Neural cell (in vitro differentiated cells): ENCODE measurements around the gene HLF. TPM values are rescaled to one million over a fixed set of nuclear protein-coding genes. Genes with fewer than 3 reads are reported as not detected.

ENCODE experiments used
- H2AFZ ChIP-seq: fragments of 200-600, 300-800 bp; sonication (generic), shearing (Covaris generic); 2 replicates; pipeline ENCODE4 v1.6.0; 2014; ENCODE audit warnings: low read depth, mild to moderate bottlenecking, antibody characterized with exemption, low read length, moderate library complexity
- H3F3A ChIP-seq: fragments of 200-600 bp; shearing (Covaris generic); 2 replicates; pipeline ENCODE4 v1.6.1; 2016; ENCODE audit warnings: mild to moderate bottlenecking, moderate library complexity, mixed read lengths, antibody characterized with exemption, low read length; ENCODE audit not compliant: insufficient read depth, poor library complexity, severe bottlenecking
- H3K27ac ChIP-seq: fragments of 200-600, 300-800 bp; sonication (generic), shearing (Covaris generic); 2 replicates; pipeline ENCODE4 v1.5.1; 2014; ENCODE audit warnings: mild to moderate bottlenecking, low read length, moderate library complexity
- H3K27me3 ChIP-seq: fragments of 300-800, 200-600 bp; sonication (generic), shearing (Covaris generic); 2 replicates; pipeline ENCODE4 v1.6.0; 2014; ENCODE audit warnings: mild to moderate bottlenecking, low read depth, low read length, moderate library complexity; ENCODE audit not compliant: insufficient read depth
- H3K36me3 ChIP-seq: fragments of 300-800, 200-600 bp; sonication (generic), shearing (Covaris generic); 2 replicates; pipeline ENCODE4 v1.5.1; 2014; ENCODE audit warnings: mild to moderate bottlenecking, antibody characterized with exemption, low read length, moderate library complexity; ENCODE audit not compliant: insufficient read depth
- H3K4me2 ChIP-seq: fragments of 300-800, 200-600 bp; sonication (generic), shearing (Covaris generic); 2 replicates; pipeline ENCODE4 v1.6.0; 2014; ENCODE audit warnings: mild to moderate bottlenecking, low read length
- H3K4me3 ChIP-seq: fragments of 300-800, 200-600 bp; sonication (generic), shearing (Covaris generic); 2 replicates; pipeline ENCODE4 v1.5.1; 2014; ENCODE audit warnings: mild to moderate bottlenecking, low read length, moderate library complexity
- H3K79me2 ChIP-seq: fragments of 200-600 bp; shearing (Covaris generic); replicated peaks from 2 replicates; pipeline ENCODE4 v1.6.0; 2014; ENCODE audit warnings: mild to moderate bottlenecking, low read length, moderate library complexity; ENCODE audit not compliant: insufficient read depth
- H3K9ac ChIP-seq: fragments of 300-800, 200-600 bp; sonication (generic), shearing (Covaris generic); 2 replicates; pipeline ENCODE4 v1.6.1; 2016; ENCODE audit warnings: mild to moderate bottlenecking, low read length, mixed read lengths
- H3K9me2 ChIP-seq: fragments of 200-600 bp; shearing (Covaris generic); 2 replicates; pipeline ENCODE4 v1.6.1; 2016; ENCODE audit warnings: mild to moderate bottlenecking, low read length, mixed read lengths; ENCODE audit not compliant: insufficient read depth
- H3K9me3 ChIP-seq: fragments of 200-600, 300-800 bp; sonication (generic), shearing (Covaris generic); 2 replicates; pipeline ENCODE4 v1.6.1; 2016; ENCODE audit warnings: mild to moderate bottlenecking, mixed run types, low read length, moderate library complexity, mixed read lengths
- H4K20me1 ChIP-seq: fragments of 200-600 bp; shearing (Covaris generic); 2 replicates; pipeline ENCODE4 v1.6.1; 2016; ENCODE audit warnings: mild to moderate bottlenecking, mixed run types; ENCODE audit not compliant: insufficient read depth
- CTCF ChIP-seq: fragments of 450-650 bp; IDR thresholded peaks from 2 replicates; pipeline ENCODE4 v1.5.1; 2014; ENCODE audit warnings: antibody characterized with exemption, mild to moderate bottlenecking, moderate library complexity; ENCODE audit not compliant: poor library complexity, severe bottlenecking
- EP300 ChIP-seq: fragments of 450-650 bp; conservative IDR thresholded peaks from 2 replicates; pipeline ENCODE4 v1.6.1; 2014; ENCODE audit warnings: antibody characterized with exemption, mild to moderate bottlenecking, moderate library complexity; ENCODE audit not compliant: poor library complexity, severe bottlenecking
- EZH2 ChIP-seq: fragments of 200-600, 300-800 bp; shearing (Covaris generic), sonication (generic); IDR thresholded peaks from 2 replicates; pipeline ENCODE4 v1.6.1; 2014; ENCODE audit warnings: antibody characterized with exemption, low read length, borderline replicate concordance, mild to moderate bottlenecking; ENCODE audit not compliant: insufficient read depth, poor library complexity, severe bottlenecking
- MXI1 ChIP-seq: fragments of 450-650 bp; conservative IDR thresholded peaks from 2 replicates; pipeline ENCODE4 v1.6.1; 2014; ENCODE audit warnings: antibody characterized with exemption, mild to moderate bottlenecking; ENCODE audit not compliant: poor library complexity, severe bottlenecking
- POLR2AphosphoS5 ChIP-seq: IDR thresholded peaks from 2 replicates; pipeline ENCODE4 v1.6.1; 2012
- RAD21 ChIP-seq: fragments of 450-650 bp; conservative IDR thresholded peaks from 2 replicates; pipeline ENCODE4 v1.6.1; 2014; ENCODE audit warnings: antibody characterized with exemption, mild to moderate bottlenecking, moderate library complexity
- REST ChIP-seq: IDR thresholded peaks from 2 replicates; pipeline ENCODE4 v1.6.1; 2012; ENCODE audit warnings: borderline replicate concordance
- SMC3 ChIP-seq: fragments of 450-650 bp; conservative IDR thresholded peaks from 2 replicates; pipeline ENCODE4 v1.6.1; 2014; ENCODE audit warnings: antibody characterized with exemption, mild to moderate bottlenecking, moderate library complexity; ENCODE audit not compliant: poor library complexity
- TAF1 ChIP-seq: IDR thresholded peaks from 2 replicates; pipeline ENCODE4 v1.6.1; 2012; ENCODE audit warnings: low read depth
- polyA plus RNA-seq: library from polyadenylated mRNA; depleted of rRNA; stranded (reverse); fragments of >200 nt; gene quantifications from 2 replicates; pipeline ENCODE4 v1.2.3, GENCODE V29; 2014

HLF gene
- polyA plus RNA-seq, 1 donor from 2014 or later, result 0.71 TPM

- Histone ChIP-seq H3K9me3 (no peaks in the 10 kb centered on the region), H4K20me1 (no peaks in the 10 kb centered on the region), H3K4me2 (no peak overlapping the region), H3K27me3 (no peaks in the 10 kb centered on the region), H3F3A (no peaks in the 10 kb centered on the region), H3K79me2 (no peaks in the 10 kb centered on the region), H3K9me2 (no peaks in the 10 kb centered on the region), H3K9ac (no peak overlapping the region), H3K36me3 (no peaks in the 10 kb centered on the region), H3K4me3 (no peak overlapping the region), H3K27ac (no peak overlapping the region), H2AFZ (no peak overlapping the region)
- no peak for TF ChIP-seq POLR2AphosphoS5
- TF ChIP-seq EZH2, result no peak
- no peak for TF ChIP-seq CTCF
- no peak for TF ChIP-seq REST
- TF ChIP-seq RAD21, result no peak
- no peak for TF ChIP-seq SMC3
- TF ChIP-seq TAF1, result no peak
- TF ChIP-seq EP300, result no peak
- no peak for TF ChIP-seq MXI1
These were observed 71.7 kb downstream of the HLF start for GRCh38 chr17:55336426-55336825.

GRCh38 chr17:55340176-55340575 is 75.4 kb downstream of the HLF start:
- Histone ChIP-seq H3K4me3 (no peak overlapping the region), H2AFZ (no peak overlapping the region), H3K27ac (no peak overlapping the region), H3K9me2 (no peaks in the 10 kb centered on the region), H4K20me1 (no peaks in the 10 kb centered on the region), H3K9ac (no peak overlapping the region), H3F3A (no peaks in the 10 kb centered on the region), H3K4me2 (no peak overlapping the region), H3K36me3 (no peaks in the 10 kb centered on the region), H3K9me3 (no peaks in the 10 kb centered on the region), H3K27me3 (no peaks in the 10 kb centered on the region), H3K79me2 (no peaks in the 10 kb centered on the region)
- TF ChIP-seq SMC3 (no peak), RAD21 (no peak), POLR2AphosphoS5 (no peak), CTCF (no peak)
